ENCODE data around the gene PLEKHG7.
"Not testable (repeated sequence)": the region's sequence is repeated elsewhere in the genome, so short reads cannot be mapped to it uniquely, and the experiment has no call there.

Gene PLEKHG7

GRCh38 chr12:92753976-92754885, 51.4 kb downstream of the PLEKHG7 start:
- no peak for DNase-seq

GRCh38 chr12:92756898-92757596, 54.3 kb downstream of the PLEKHG7 start:
- DNase-seq = no peak

GRCh38 chr12:92757597-92758121, 54.9 kb downstream of the PLEKHG7 start:
- DNase-seq = peak; percentile 5

- no peak for DNase-seq
These were observed 57.0 kb downstream of the PLEKHG7 start for GRCh38 chr12:92759634-92760268.

GRCh38 chr12:92762773-92763172, 60.0 kb downstream of the PLEKHG7 start:
- no peak for DNase-seq

GRCh38 chr12:92764831-92765230, 62.0 kb downstream of the PLEKHG7 start:
- DNase-seq = no peak

GRCh38 chr12:92765871-92766270, 63.1 kb downstream of the PLEKHG7 start:
- DNase-seq = no peak

GRCh38 chr12:92769124-92769901, 66.5 kb downstream of the PLEKHG7 start:
- DNase-seq = no peak

GRCh38 chr12:92771001-92771400, 68.2 kb downstream of the PLEKHG7 start:
- DNase-seq = no peak

- no peak for DNase-seq
These were observed 72.6 kb downstream of the PLEKHG7 start for GRCh38 chr12:92775416-92775815.

GRCh38 chr12:92778525-92778924, 75.7 kb downstream of the PLEKHG7 start:
- DNase-seq = no peak

- no peak for DNase-seq
These were observed 77.1 kb downstream of the PLEKHG7 start for GRCh38 chr12:92779902-92780301.

GRCh38 chr12:92784356-92784755, 81.6 kb downstream of the PLEKHG7 start:
- DNase-seq = no peak

- peak; percentile 80 for DNase-seq
These were observed 82.2 kb downstream of the PLEKHG7 start for GRCh38 chr12:92784797-92785562.

GRCh38 chr12:92785563-92785950, 82.8 kb downstream of the PLEKHG7 start:
- no peak for DNase-seq

- DNase-seq = no peak
These were observed 83.3 kb downstream of the PLEKHG7 start for GRCh38 chr12:92786045-92786444.

GRCh38 chr12:92794356-92794755, 91.6 kb downstream of the PLEKHG7 start:
- DNase-seq = not testable (repeated sequence)

- DNase-seq = no peak
These were observed 92.0 kb downstream of the PLEKHG7 start for GRCh38 chr12:92794814-92795213.

- no peak for DNase-seq
These were observed 93.9 kb downstream of the PLEKHG7 start for GRCh38 chr12:92796650-92797049.

- no peak for DNase-seq
These were observed 100.1 kb downstream of the PLEKHG7 start for GRCh38 chr12:92802906-92803305.

GRCh38 chr12:92803903-92804302, 101.1 kb downstream of the PLEKHG7 start:
- no peak for DNase-seq

- no peak for DNase-seq
These were observed 107.6 kb downstream of the PLEKHG7 start for GRCh38 chr12:92810370-92810769.
